Measurements from ENCODE around the gene GLDN. TPM values are rescaled to one million over a fixed set of nuclear protein-coding genes. Genes with fewer than 3 reads are reported as not detected.

The GLDN gene
- polyA plus RNA-seq (2013, experiment 1 of 2) = 0.08 TPM
- polyA plus RNA-seq (2013, experiment 2 of 2) = 0.10 TPM

DNA sequence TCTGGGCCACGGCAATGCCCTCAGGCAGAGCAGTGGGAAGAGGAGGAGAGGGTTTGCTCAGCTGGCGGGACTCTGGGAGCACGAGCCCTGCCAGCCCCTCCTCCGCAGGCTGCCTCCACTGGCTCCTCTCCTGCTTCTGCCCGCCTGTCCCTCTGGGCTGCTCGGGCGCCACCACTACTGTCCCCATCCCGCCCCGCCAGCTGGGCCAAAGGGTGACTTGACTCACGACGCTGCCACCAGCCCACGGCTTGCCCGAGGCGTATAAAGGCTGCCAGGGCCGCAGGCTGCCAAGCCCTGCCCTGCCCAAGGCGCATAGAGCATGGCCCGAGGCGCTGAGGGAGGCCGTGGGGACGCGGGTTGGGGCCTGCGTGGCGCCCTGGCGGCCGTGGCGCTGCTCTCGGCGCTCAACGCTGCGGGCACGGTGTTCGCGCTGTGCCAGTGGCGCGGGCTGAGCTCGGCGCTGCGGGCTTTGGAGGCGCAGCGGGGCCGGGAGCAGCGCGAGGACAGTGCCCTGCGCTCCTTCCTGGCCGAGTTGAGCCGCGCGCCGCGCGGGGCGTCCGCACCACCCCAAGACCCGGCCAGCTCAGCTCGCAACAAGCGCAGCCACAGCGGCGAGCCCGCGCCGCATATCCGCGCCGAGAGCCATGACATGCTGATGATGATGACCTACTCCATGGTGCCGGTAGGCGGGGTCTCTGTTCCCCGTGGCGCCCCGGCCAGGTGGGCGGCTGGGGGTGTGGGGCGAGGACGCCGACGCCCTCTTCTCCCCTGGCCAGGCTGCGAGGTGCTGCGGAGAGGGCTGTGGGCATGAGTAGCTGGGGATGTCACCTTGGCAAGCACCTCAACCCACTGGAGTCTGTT is at the start of gene GLDN:
GLDN (plus strand) TSS at position 290 of the 861 bp plus-strand sequence; CDS start at position 320, 30 bp downstream.
- Histone ChIP-seq H3K79me1 (ENCODE audit: low read length) (no peaks in the 10 kb centered on the region), H3K27ac (ENCODE audit: low read depth, low read length) (no peak within 1 kb of the TSS), H2BK15ac (replicated peaks; ENCODE audit: low read depth) (no peak within 1 kb of the TSS), H3K27me3 (ENCODE audit: insufficient read depth, low read length, poor library complexity) (peaks cover 17% of the 10 kb centered on the region), H2BK120ac (ENCODE audit: low read depth, low read length) (no peak within 1 kb of the TSS), H4K8ac (ENCODE audit: low read depth, low read length) (no peak within 1 kb of the TSS), H3K4me2 (ENCODE audit: low read length) (peak within 1 kb of the TSS; percentile 92), H3K4ac (ENCODE audit: low read depth, low read length) (no peak within 1 kb of the TSS), H2AK5ac (ENCODE audit: low read length) (no peak within 1 kb of the TSS), H3K56ac (ENCODE audit: low read length) (peak within 1 kb of the TSS; percentile 81), H3K23ac (ENCODE audit: low read length) (peak within 1 kb of the TSS; percentile 98), H3K4me3 (ENCODE audit: low read length) (no peak within 1 kb of the TSS), H3K9ac (ENCODE audit: low read length) (peak within 1 kb of the TSS; percentile 61), H3K36me3 (ENCODE audit: control insufficient read depth, insufficient read depth, low read length) (no peaks in the 10 kb centered on the region), H4K5ac (ENCODE audit: low read length) (no peak within 1 kb of the TSS), H2BK5ac (ENCODE audit: low read length) (no peak within 1 kb of the TSS), H3K18ac (ENCODE audit: low read length) (no peak within 1 kb of the TSS), H3K79me2 (ENCODE audit: control insufficient read depth, insufficient read depth, low read length) (no peaks in the 10 kb centered on the region), H3K4me1 (ENCODE audit: control insufficient read depth, low read depth, low read length) (no peaks in the 10 kb centered on the region)
- peak; percentile 34 for DNase-seq
- WGBS (ENCODE audit: extremely low coverage, insufficient coverage, low lambda C conversion rate) = no CpG with 5 or more reads among the region's 76 CpGs

DNA sequence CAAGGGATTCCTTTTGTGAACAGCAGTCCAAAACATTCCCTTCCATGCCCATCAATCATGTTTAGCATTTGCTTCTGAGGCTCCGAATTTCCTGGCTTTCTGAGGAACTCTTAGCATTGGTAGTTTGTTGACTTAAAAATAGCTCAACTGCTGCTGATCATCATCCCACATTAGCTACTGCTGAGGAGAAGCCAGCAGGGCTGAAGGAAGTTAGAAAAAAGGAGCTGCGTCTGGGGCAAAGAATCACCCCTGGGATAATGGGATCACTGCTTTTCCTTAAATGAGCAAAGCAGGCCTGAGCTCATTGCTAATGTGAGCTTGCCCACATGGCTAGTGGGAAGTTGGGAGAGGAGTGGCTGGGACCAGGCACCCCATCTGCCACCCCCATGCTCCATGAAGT is 42.8 kb upstream of the GLDN start:
- no peak overlapping the region for H3K4me3 ChIP-seq (ENCODE audit: low read length)
- H3K36me3 ChIP-seq (ENCODE audit: control insufficient read depth, insufficient read depth, low read length) = no peaks in the 10 kb centered on the region
- H3K27ac ChIP-seq (ENCODE audit: low read depth, low read length) = no peak overlapping the region
- no peak overlapping the region for H3K4me2 ChIP-seq (ENCODE audit: low read length)
- H2BK15ac ChIP-seq (replicated peaks; ENCODE audit: low read depth) = no peak overlapping the region
- H3K79me1 ChIP-seq (ENCODE audit: low read length) = no peaks in the 10 kb centered on the region
- H2BK120ac ChIP-seq (ENCODE audit: low read depth, low read length) = no peak overlapping the region
- no peak overlapping the region for H3K56ac ChIP-seq (ENCODE audit: low read length)
- H3K4ac ChIP-seq (ENCODE audit: low read depth, low read length) = no peak overlapping the region
- no peaks in the 10 kb centered on the region for H3K79me2 ChIP-seq (ENCODE audit: control insufficient read depth, insufficient read depth, low read length)
- no peak overlapping the region for H3K9ac ChIP-seq (ENCODE audit: low read length)
- H3K18ac ChIP-seq (ENCODE audit: low read length) = no peak overlapping the region
- H2BK5ac ChIP-seq (ENCODE audit: low read length) = no peak overlapping the region
- DNase-seq = no peak
- H3K23ac ChIP-seq (ENCODE audit: low read length) = no peak overlapping the region
- no CpG with 5 or more reads among the region's 2 CpGs for WGBS (ENCODE audit: extremely low coverage, insufficient coverage, low lambda C conversion rate)
- H4K5ac ChIP-seq (ENCODE audit: low read length) = no peak overlapping the region
- H3K4me1 ChIP-seq (ENCODE audit: control insufficient read depth, low read depth, low read length) = no peaks in the 10 kb centered on the region
- no peak overlapping the region for H2AK5ac ChIP-seq (ENCODE audit: low read length)
- H4K8ac ChIP-seq (ENCODE audit: low read depth, low read length) = no peak overlapping the region
- no peaks in the 10 kb centered on the region for H3K27me3 ChIP-seq (ENCODE audit: insufficient read depth, low read length, poor library complexity)

DNA sequence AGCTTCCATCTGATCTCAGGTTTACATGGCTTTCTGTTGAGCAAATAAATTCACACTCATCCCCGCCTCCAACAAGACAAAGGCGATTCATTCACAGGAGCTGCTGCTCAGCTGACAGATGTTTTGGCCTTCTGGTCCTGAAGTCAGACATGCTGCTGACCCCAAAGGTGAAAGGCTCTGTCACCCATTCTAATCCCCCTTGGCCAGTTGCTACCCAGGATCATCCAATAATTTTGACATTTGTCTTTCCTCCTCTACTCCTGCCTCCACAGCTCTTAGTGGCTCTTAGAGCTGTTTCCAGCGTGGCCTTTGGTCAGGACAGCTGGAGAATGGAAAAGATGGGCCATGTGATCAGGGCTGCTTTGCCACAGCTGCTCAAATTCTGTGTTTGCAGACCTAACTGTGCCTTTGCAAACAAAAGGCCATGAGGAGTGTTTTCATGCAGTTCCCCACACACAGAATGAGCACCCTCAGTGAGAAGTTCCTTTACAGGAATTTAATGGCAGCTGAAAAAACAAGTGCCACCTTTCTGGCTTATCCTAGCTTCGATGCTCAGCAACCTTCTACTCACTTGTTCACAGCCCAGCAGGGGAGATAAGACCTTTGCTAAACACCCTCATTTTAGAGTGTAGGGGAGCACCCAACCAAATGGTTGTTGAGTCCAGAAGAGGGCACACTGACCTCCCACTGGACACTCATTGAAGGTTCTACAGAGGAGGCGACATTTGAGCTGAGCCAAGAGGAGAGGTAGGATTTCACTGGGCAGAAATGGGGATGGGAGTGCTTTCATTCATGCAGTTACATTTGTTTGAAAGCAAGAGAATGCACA is 42.1 kb upstream of the GLDN start:
- Histone ChIP-seq H3K4ac (ENCODE audit: low read depth, low read length) (no peak overlapping the region), H3K9ac (ENCODE audit: low read length) (no peak overlapping the region), H3K79me2 (ENCODE audit: control insufficient read depth, insufficient read depth, low read length) (no peaks in the 10 kb centered on the region), H2BK120ac (ENCODE audit: low read depth, low read length) (no peak overlapping the region), H3K36me3 (ENCODE audit: control insufficient read depth, insufficient read depth, low read length) (no peaks in the 10 kb centered on the region), H3K18ac (ENCODE audit: low read length) (no peak overlapping the region), H3K4me3 (ENCODE audit: low read length) (no peak overlapping the region), H3K23ac (ENCODE audit: low read length) (no peak overlapping the region), H2BK5ac (ENCODE audit: low read length) (no peak overlapping the region), H2AK5ac (ENCODE audit: low read length) (no peak overlapping the region), H2BK15ac (replicated peaks; ENCODE audit: low read depth) (no peak overlapping the region), H4K8ac (ENCODE audit: low read depth, low read length) (no peak overlapping the region), H3K56ac (ENCODE audit: low read length) (no peak overlapping the region), H4K5ac (ENCODE audit: low read length) (no peak overlapping the region), H3K27me3 (ENCODE audit: insufficient read depth, low read length, poor library complexity) (no peaks in the 10 kb centered on the region), H3K4me2 (ENCODE audit: low read length) (no peak overlapping the region), H3K4me1 (ENCODE audit: control insufficient read depth, low read depth, low read length) (no peaks in the 10 kb centered on the region), H3K27ac (ENCODE audit: low read depth, low read length) (no peak overlapping the region), H3K79me1 (ENCODE audit: low read length) (no peaks in the 10 kb centered on the region)
- WGBS (ENCODE audit: extremely low coverage, insufficient coverage, low lambda C conversion rate) = no CpG with 5 or more reads among the region's 5 CpGs
- DNase-seq = no peak

DNA sequence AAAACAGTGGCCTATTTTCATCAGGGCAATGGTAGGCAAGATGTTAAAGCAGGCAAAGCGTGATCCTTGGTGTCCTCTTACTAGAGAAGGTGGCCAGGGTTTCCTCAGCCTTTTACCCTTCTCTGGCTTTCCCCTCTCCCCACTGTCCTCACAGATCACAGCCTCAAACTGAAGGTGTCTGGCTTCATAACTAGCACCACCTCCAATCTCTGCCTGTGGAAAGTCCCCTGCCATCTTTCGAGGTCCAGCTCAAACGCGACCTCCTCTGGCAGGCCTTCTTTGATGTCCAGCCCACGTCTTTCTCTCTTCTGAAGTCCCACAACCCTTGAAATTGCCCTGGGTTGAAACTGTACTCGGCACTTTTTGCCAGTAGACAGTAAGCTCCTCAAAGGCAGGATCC is 39.0 kb upstream of the GLDN start:
- no CpG with 5 or more reads among the region's 6 CpGs for WGBS (ENCODE audit: extremely low coverage, insufficient coverage, low lambda C conversion rate)
- H3K79me1 ChIP-seq (ENCODE audit: low read length) = no peaks in the 10 kb centered on the region
- H3K27ac ChIP-seq (ENCODE audit: low read depth, low read length) = no peak overlapping the region
- no peak overlapping the region for H3K9ac ChIP-seq (ENCODE audit: low read length)
- no peak for DNase-seq
- H2BK120ac ChIP-seq (ENCODE audit: low read depth, low read length) = no peak overlapping the region
- H4K8ac ChIP-seq (ENCODE audit: low read depth, low read length) = no peak overlapping the region
- H2AK5ac ChIP-seq (ENCODE audit: low read length) = no peak overlapping the region
- H2BK15ac ChIP-seq (replicated peaks; ENCODE audit: low read depth) = no peak overlapping the region
- H3K18ac ChIP-seq (ENCODE audit: low read length) = no peak overlapping the region
- no peak overlapping the region for H2BK5ac ChIP-seq (ENCODE audit: low read length)
- H3K4me1 ChIP-seq (ENCODE audit: control insufficient read depth, low read depth, low read length) = no peaks in the 10 kb centered on the region
- H3K4me3 ChIP-seq (ENCODE audit: low read length) = no peak overlapping the region
- H3K23ac ChIP-seq (ENCODE audit: low read length) = no peak overlapping the region
- no peaks in the 10 kb centered on the region for H3K27me3 ChIP-seq (ENCODE audit: insufficient read depth, low read length, poor library complexity)
- no peak overlapping the region for H3K4me2 ChIP-seq (ENCODE audit: low read length)
- H3K36me3 ChIP-seq (ENCODE audit: control insufficient read depth, insufficient read depth, low read length) = no peaks in the 10 kb centered on the region
- H3K56ac ChIP-seq (ENCODE audit: low read length) = no peak overlapping the region
- H3K79me2 ChIP-seq (ENCODE audit: control insufficient read depth, insufficient read depth, low read length) = no peaks in the 10 kb centered on the region
- H4K5ac ChIP-seq (ENCODE audit: low read length) = no peak overlapping the region
- no peak overlapping the region for H3K4ac ChIP-seq (ENCODE audit: low read depth, low read length)

DNA sequence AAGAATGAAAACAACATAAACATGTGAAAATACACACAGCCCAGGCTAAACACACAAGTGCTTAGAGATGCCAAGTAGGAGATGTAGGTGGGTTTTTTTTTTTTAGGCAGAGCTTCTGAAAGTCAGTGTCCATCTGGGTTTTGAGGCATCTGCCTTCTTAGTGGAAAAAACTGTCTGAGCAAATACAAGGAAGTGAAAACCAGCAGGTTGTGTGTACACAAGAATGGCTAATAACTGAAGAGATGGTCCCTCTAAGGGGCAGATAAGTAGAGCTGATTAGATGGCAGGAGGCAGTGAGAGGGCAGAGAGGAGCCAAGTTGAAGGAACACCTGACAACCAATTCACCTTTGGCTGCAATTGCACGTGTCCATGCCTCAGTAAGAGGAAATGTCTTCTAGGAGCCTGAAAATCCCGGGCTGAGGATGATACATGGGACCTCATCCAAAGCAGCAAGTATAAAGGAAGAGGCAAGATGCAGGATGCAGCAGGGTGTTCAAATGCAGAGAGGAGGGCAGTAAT is 37.9 kb upstream of the GLDN start:
- no peak overlapping the region for H4K8ac ChIP-seq (ENCODE audit: low read depth, low read length)
- no peak overlapping the region for H3K4ac ChIP-seq (ENCODE audit: low read depth, low read length)
- H4K5ac ChIP-seq (ENCODE audit: low read length) = no peak overlapping the region
- no peak overlapping the region for H3K27ac ChIP-seq (ENCODE audit: low read depth, low read length)
- no peak overlapping the region for H2AK5ac ChIP-seq (ENCODE audit: low read length)
- no peak overlapping the region for H3K9ac ChIP-seq (ENCODE audit: low read length)
- WGBS (ENCODE audit: extremely low coverage, insufficient coverage, low lambda C conversion rate) = no CpG with 5 or more reads among the region's 2 CpGs
- H3K79me1 ChIP-seq (ENCODE audit: low read length) = no peaks in the 10 kb centered on the region
- H3K36me3 ChIP-seq (ENCODE audit: control insufficient read depth, insufficient read depth, low read length) = no peaks in the 10 kb centered on the region
- no peaks in the 10 kb centered on the region for H3K79me2 ChIP-seq (ENCODE audit: control insufficient read depth, insufficient read depth, low read length)
- no peak overlapping the region for H3K56ac ChIP-seq (ENCODE audit: low read length)
- no peak overlapping the region for H3K18ac ChIP-seq (ENCODE audit: low read length)
- no peak overlapping the region for H2BK120ac ChIP-seq (ENCODE audit: low read depth, low read length)
- no peak overlapping the region for H2BK5ac ChIP-seq (ENCODE audit: low read length)
- DNase-seq = no peak
- H3K23ac ChIP-seq (ENCODE audit: low read length) = no peak overlapping the region
- H3K27me3 ChIP-seq (ENCODE audit: insufficient read depth, low read length, poor library complexity) = no peaks in the 10 kb centered on the region
- H3K4me2 ChIP-seq (ENCODE audit: low read length) = no peak overlapping the region
- no peak overlapping the region for H3K4me3 ChIP-seq (ENCODE audit: low read length)
- no peaks in the 10 kb centered on the region for H3K4me1 ChIP-seq (ENCODE audit: control insufficient read depth, low read depth, low read length)
- H2BK15ac ChIP-seq (replicated peaks; ENCODE audit: low read depth) = no peak overlapping the region

All from mesendoderm (in vitro differentiated cells).